A549 treated with AZD9567 at 1 μM for 4 hours (cell line): ENCODE results near the gene DGCR2. TPM values are rescaled to one million over a fixed set of nuclear protein-coding genes. Genes with fewer than 3 reads are reported as not detected.

Experiments
- total RNA-seq: library from RNA; stranded (reverse); fragments of 200-300 nt; extraction: Qiagen RNA extraction; gene quantifications from 5 replicates; pipeline ENCODE4 v1.2.3, GENCODE V29; 2022; ENCODE audit not compliant: insufficient read depth

Gene DGCR2
- 21.0 to 25.3 TPM (median 23.0 TPM) in 5 replicates for total RNA-seq

GRCh38 chr22:19122143-19122751 is at the start of gene DGCR2:
DGCR2 (minus strand) TSS chr22:19122412; CDS start chr22:19122206, 206 bp downstream.

GRCh38 chr22:19149991-19150390 is 27.8 kb upstream of the DGCR2 start, which contains the start of gene GSC2:
GSC2 (minus strand) TSS chr22:19150292; CDS start chr22:19150283, 9 bp downstream.

GRCh38 chr22:19130959-19131684 is 8.9 kb upstream of the DGCR2 start, which contains the start of gene TSSK2:
TSSK2 (plus strand) TSS chr22:19131308; CDS start chr22:19131400, 92 bp downstream.

Other genes starting within 250 kb of the DGCR2 start
- 1.3 to 2.0 TPM (median 1.6 TPM) in 4 of 5 replicates, not detected in the other for gene DGCR6, start 216.1 kb downstream of the DGCR2 start, total RNA-seq
- 0.93 to 8.1 TPM (median 1.6 TPM) in 5 replicates for gene PRODH, start 186.1 kb downstream of the DGCR2 start, total RNA-seq
- gene TSSK2, start 8.9 kb upstream of the DGCR2 start, total RNA-seq = not detected in 5 replicates
- 13.5 to 16.4 TPM (median 13.9 TPM) in 5 replicates for gene ESS2, start 22.2 kb upstream of the DGCR2 start, total RNA-seq
- not detected in 5 replicates for gene GSC2, start 27.9 kb upstream of the DGCR2 start, total RNA-seq
- 55.8 to 65.7 TPM (median 60.0 TPM) in 5 replicates for gene SLC25A1, start 56.3 kb upstream of the DGCR2 start, total RNA-seq
- gene CLTCL1, start 169.3 kb upstream of the DGCR2 start, total RNA-seq = 3.4 to 5.5 TPM (median 4.8 TPM) in 5 replicates